Anterior cingulate cortex (tissue), 58 donors: ENCODE results near the gene KRTAP12-3.
A peak's percentile ranks its signal among the peaks of the same experiment; 100 is the strongest.
"Not testable (repeated sequence)": the region's sequence is repeated elsewhere in the genome, so short reads cannot be mapped to it uniquely, and the experiment has no call there.

Experiments
- DNase-seq, 58 donors: peaks; one replicate each; lab custom pipeline; 2025; lab: John Stamatoyannopoulos, UW

The KRTAP12-3 gene

GRCh38 chr21:44626673-44627143 is 31.0 kb upstream of the KRTAP12-3 start, which contains the start of gene KRTAP10-9:
KRTAP10-9 (plus strand) TSS chr21:44627093; CDS start chr21:44627172, 79 bp downstream.
- no peak for DNase-seq

DNA sequence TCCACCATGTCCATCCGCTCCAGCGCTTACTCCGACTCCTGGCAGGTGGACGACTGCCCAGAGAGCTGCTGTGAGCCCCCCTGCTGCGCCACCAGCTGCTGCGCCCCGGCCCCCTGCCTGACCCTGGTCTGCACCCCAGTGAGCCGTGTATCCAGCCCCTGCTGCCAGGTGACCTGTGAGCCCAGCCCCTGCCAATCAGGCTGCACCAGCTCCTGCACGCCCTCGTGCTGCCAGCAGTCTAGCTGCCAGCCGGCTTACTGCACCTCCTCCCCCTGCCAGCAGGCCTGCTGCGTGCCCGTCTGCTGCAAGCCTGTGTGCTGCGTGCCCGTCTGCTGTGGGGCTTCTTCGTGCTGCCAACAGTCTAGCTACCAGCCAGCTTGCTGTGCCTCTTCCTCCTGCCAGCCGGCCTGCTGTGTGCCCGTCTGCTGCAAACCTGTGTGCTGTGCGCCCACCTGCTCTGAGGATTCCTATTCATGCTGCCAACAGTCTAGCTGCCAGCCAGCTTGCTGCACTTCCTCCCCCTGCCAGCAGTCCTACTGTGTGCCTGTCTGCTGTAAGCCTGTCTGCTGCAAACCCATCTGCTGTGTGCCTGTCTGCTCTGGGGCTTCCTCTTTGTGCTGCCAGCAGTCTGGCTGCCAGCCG is 30.4 kb upstream of the KRTAP12-3 start:
- DNase-seq: not testable (repeated sequence)

- not testable (repeated sequence) for DNase-seq
Measured at GRCh38 chr21:44627831-44628233, 29.9 kb upstream of the KRTAP12-3 start.

- no peak for DNase-seq
Measured at GRCh38 chr21:44628707-44629391, 28.9 kb upstream of the KRTAP12-3 start.

DNA sequence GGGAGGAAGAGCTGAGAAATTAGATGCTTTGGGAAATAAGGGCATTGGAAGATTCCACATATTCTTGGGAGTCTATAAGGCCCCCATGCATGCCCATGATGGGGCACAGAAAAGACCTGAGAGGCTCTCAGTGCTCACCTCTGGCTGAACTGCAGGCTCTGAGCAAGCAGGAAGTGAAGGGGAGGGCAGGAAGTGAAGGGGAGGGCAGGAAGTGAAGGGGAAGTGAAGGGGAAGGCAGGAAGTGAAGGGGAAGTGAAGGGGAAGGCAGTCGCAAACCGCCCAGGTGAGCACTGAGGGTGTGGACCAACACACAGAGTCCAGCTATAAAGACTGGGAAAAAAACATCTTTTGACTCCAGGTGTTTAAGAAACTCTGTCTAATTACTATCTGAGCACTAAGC is 27.3 kb upstream of the KRTAP12-3 start:
- no peak for DNase-seq

DNA sequence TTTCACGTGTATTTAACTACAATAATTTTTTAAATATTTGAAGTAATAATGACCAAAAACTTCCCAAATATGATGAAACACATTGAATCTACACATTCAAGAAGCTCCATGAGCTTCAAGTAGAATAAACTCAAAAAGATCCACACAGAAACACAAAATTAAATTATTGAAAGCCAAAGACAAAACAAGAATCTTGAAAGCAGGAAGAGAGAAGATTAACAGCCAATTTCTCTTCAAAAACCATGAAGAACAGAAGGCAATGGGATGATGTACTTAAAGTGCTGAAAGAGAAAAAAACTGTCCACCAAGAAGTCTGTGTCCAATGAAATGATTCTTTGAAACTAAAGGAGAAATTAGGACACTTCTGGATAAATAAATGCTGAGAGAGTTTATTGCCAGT is 25.7 kb upstream of the KRTAP12-3 start:
- DNase-seq: no peak

DNA sequence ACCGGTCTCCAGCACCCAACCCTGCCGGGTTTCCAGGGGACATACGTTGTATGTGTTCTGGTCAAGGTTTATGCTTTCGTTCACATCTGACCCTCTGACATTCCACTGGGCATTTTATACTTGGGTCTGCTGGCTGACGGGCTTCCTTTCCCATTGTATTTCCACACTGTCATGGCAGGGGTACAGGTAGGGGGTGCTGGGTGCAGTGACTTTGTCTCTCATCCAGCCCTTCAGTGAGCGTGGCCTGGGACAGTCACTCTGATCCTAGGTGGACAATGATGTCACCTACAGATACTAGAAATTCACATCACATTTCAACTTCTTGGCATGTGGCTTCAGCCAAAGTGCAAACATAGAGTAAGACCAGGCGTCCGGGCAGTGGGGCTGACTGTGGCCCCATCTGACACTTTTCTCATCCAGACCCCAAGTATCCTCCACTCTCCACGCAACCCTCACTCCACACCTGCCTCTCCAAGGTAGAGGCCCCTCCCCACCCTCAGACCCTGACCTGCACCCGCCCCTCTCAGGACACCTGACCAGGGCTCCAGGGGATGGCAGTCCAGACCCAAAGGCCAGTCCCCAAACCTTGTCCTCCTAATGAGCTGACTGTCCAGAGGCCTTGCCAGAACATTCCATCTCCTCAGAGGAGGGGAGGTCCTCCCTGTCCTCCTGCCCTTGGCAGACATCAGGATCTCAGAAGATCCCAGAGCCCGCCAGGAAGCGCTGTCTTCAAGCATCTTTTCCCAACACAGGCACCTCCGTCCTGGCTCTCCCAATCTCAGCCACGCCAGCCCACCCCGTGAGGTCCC is 21.3 kb upstream of the KRTAP12-3 start:
- DNase-seq: no peak

GRCh38 chr21:44637018-44637850 is 20.5 kb upstream of the KRTAP12-3 start, which contains the start of gene KRTAP10-10:
KRTAP10-10 (plus strand) TSS chr21:44637356; CDS start chr21:44637418, 62 bp downstream.
- peak in 18 of 58 donors; percentile 2 to 45 (median 28) for DNase-seq

GRCh38 chr21:44637851-44638348 is 19.8 kb upstream of the KRTAP12-3 start:
- not testable (repeated sequence) for DNase-seq

DNA sequence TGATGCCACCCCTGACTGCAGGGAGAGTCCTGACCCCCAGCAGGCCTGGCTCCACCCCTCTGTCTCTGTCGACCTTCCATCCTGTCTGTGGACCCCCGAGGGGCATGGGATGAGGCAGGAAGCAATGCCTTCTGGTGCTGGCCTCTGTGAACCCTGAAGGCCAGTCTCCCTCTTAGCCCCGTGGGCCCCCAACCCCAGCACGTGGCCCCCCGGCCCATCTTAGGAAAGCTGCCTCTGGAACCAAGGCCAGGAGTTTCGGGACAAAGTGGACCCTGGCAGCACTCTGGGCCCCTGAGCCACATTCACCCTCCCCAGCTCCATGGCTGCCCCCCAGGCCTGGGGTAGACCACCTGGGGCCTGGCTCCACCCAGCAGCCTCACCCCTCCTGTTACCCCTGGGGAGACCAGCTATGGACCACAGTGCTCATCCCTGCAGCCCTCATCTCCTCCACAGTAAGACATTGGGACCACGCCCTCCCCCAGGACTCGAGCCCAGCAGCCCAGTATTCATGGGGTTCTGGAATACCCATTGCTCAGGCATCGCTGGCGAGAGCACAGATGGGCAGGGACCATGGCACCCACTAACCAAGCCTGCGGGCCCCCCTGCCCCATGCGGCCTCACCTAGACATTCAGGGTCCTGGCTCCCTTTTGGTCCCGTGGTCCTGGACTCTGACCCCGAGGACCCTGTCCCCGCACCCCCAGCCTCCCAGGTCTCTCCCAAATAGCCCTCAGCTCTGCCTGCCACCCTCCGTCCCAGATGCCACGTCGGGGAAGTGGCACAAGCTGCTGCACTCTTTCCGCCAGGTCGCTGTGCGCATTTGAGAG is 19.0 kb upstream of the KRTAP12-3 start:
- DNase-seq: not testable (repeated sequence)

GRCh38 chr21:44639331-44639655 is 18.4 kb upstream of the KRTAP12-3 start:
- DNase-seq: no peak

- no peak for DNase-seq
Measured at GRCh38 chr21:44640761-44641160, 17.0 kb upstream of the KRTAP12-3 start.

DNA sequence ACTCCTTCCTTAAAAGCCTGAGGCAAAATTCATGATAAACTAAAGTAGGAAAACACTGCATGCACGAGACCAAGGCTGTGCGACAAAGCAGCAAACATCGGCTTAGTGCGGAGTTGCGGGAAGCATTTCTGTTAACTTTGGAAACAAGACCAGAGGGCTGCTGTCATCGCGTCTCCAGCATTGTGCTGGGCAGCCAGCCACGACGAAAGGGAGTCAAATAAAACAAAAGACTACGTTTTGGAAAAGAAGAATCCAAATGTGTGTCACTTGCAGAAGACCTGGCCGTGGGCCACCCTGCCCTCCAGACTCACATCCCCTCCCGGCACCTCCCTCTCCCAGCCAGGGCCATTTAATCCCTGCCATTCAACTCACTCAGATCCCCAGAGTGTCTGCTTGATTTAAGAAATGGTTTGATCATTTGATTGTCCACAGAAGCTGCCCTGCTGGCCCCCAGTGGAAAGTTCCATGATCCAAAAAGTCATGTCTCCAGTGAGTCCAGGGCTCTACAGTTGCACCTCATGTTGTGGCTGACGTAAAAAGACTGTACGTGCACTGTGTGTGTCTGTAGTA is 13.9 kb upstream of the KRTAP12-3 start:
- DNase-seq: no peak

DNA sequence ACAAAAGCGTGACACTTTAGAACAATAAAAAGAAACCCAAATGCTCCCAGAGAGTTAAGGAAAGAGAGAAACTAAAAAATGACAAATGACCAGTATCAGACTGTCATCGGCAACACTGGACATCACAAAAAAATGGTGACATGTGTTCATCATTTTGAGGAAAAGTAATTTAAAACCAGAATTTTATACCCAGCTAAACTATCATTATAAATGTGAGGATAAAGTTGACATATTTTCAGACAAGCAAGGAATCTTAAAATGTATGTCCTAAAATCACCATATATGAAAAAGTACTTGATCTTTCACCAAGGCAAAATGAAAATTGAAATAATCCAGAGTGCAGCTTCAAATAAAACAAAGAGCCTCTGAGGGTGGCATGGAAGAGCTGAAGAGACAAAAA is 12.9 kb upstream of the KRTAP12-3 start:
- DNase-seq: no peak

DNA sequence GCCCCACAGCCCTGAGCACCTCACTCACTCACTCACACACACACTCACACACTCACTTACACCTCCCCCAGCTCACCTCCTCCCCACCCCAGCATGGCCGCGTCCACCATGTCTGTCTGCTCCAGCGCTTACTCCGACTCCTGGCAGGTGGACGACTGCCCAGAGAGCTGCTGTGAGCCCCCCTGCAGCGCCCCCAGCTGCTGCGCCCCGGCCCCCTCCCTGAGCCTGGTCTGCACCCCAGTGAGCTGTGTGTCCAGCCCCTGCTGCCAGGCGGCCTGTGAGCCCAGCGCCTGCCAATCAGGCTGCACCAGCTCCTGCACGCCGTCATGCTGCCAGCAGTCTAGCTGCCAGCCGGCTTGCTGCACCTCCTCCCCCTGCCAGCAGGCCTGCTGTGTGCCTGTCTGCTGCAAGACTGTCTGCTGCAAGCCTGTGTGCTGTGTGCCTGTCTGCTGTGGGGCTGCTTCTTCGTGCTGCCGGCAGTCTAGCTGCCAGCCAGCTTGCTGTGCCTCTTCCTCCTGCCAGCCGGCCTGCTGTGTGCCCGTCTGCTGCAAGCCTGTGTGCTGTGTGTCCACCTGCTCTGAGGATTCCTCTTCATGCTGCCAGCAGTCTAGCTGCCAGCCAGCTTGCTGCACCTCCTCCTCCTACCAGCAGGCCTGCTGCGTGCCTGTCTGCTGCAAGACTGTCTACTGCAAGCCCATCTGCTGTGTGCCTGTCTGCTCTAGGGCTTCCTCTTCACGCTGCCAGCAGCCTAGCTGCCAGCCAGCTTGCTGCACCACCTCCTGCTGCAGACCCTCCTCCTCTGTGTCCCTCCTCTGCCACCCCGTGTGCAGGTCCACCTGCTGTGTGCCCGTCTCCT is 11.1 kb upstream of the KRTAP12-3 start, which contains the start of gene KRTAP10-11:
TSS of gene KRTAP10-11 (plus strand) at position 49 of the 856 bp plus-strand sequence. CDS start at position 94, 45 bp downstream.
- not testable (repeated sequence) for DNase-seq

DNA sequence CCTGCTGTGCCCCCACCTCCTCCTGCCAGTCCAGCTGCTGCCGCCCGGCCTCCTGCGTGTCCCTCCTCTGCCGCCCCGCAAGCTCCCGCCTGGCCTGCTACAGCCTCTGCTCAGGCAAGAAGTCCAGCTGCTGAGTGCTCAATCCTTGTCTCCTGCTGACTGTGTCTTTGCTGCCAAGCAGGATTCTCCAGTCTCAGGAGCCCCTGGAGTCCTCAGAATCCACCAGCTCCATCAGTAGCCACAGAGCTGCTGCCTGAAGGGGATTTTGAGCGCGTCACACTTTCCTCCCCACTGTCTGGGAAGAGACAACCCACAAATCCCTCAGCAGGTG is 10.5 kb upstream of the KRTAP12-3 start:
- DNase-seq: no peak

DNA sequence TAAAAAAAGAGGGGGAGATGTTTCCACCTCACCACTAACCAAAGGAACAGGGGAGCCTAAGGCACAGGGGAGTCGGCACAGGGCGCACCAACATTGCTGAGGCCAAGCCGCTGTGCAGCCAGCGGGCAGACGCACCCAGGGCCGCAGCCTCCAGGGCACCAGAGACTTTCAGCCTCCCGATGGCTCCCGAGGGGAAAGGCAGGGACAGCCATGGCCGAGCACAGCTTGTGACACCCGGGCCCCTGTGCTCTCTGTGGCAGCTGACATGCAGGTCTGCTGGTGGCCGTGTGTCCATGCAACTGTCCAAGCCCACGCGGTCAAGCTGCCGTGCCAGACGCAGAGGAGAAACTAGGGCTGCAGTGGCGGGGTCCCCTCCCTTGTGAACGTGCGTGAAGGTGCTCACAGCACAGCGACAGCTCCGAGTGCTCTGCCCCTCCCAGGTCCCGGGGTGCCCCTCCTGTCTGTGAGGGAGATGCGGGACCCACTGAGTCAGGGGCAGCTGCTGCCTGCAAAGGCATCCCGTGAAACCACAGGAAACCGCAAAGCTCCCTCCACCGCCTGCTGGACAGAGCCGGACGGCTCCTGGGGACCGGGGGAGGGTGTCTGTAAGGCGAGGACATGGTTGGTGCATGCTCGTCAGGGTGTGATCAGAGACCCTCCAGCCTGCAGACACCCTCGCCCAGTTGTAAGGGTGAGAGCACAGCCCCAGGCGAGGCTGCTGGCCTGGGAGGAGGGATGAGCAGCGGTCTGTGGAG is 9.0 kb upstream of the KRTAP12-3 start:
- DNase-seq: no peak
